ENCODE data around the gene SMAD6.

SMAD6 gene

GRCh38 chr15:66723826-66724731 lies 22.0 kb downstream of the SMAD6 start:
- TF ChIP-seq CTCF (conservative IDR thresholded peaks at IDR 0.05; ENCODE audit: low read depth): no peak
- no peak for DNase-seq (ENCODE audit: low spot score)
- CTCF ChIA-PET: interaction anchor here (0.6 to 0.8 kb wide), 2 partner anchors 11 to 52 kb away, joined by 3 read pairs; no protein-coding TSS in a partner anchor
- POLR2A ChIA-PET (ENCODE audit: low non-redundant PET): no interaction called here
- no peak overlapping the region for H3K27ac ChIP-seq

GRCh38 chr15:66724732-66725463 lies 22.9 kb downstream of the SMAD6 start:
- CTCF ChIA-PET: interaction anchor here (0.6 to 1.1 kb wide), 2 partner anchors 39 to 433 kb away, joined by 5 read pairs; no protein-coding TSS in a partner anchor
- no peak overlapping the region for H3K27ac ChIP-seq
- no peak for DNase-seq (ENCODE audit: low spot score)
- POLR2A ChIA-PET (ENCODE audit: low non-redundant PET): no interaction called here
- TF ChIP-seq CTCF (conservative IDR thresholded peaks at IDR 0.05; ENCODE audit: low read depth): no peak

- no peak for TF ChIP-seq CTCF (conservative IDR thresholded peaks at IDR 0.05; ENCODE audit: low read depth)
- no peak for DNase-seq (ENCODE audit: low spot score)
- ChIA-PET POLR2A (ENCODE audit: low non-redundant PET) (no interaction called here), CTCF (interaction anchor here (0.6 to 1.1 kb wide), 2 partner anchors 40 to 433 kb away, joined by 5 read pairs; no protein-coding TSS in a partner anchor)
- H3K27ac ChIP-seq: no peak overlapping the region
These were observed 23.4 kb downstream of the SMAD6 start for GRCh38 chr15:66725464-66725785.

GRCh38 chr15:66726386-66726785 lies 24.4 kb downstream of the SMAD6 start:
- CTCF ChIA-PET: interaction anchor here (0.6 to 1.1 kb wide), 2 partner anchors 41 to 402 kb away, joined by 5 to 10 read pairs; no protein-coding TSS in a partner anchor
- DNase-seq (ENCODE audit: low spot score): no peak
- POLR2A ChIA-PET (ENCODE audit: low non-redundant PET): no interaction called here
- no peak for TF ChIP-seq CTCF (conservative IDR thresholded peaks at IDR 0.05; ENCODE audit: low read depth)
- no peak overlapping the region for H3K27ac ChIP-seq

- no peak overlapping the region for H3K27ac ChIP-seq
- ChIA-PET CTCF (no interaction called here), POLR2A (ENCODE audit: low non-redundant PET) (no interaction called here)
- TF ChIP-seq CTCF (conservative IDR thresholded peaks at IDR 0.05; ENCODE audit: low read depth): no peak
- DNase-seq (ENCODE audit: low spot score): no peak
These were observed 27.4 kb downstream of the SMAD6 start for GRCh38 chr15:66729331-66729951.

All from RWPE1 (cell line).